ENCODE data around the gene FSTL1.

DNA sequence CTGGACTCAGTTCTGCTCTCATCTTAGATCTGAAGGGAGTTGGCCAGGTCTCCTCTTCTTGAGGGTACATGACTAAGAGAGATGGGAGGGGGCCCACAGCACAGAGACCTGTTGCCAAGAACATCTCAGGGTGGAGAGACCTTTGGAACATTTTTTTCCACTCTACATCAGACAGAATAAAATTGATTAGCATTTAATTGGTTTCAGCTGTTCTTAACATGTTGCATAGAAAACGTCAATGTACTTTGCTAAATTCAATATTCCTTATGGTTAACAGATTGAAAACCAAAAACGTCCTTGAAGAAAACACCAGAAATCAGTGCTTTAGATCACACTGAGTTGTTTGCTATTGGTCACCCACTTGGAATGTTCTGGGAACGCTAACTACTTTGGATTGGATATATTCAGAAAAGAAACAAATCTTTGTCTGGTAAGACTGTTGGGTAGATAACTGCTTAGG lies 36.4 kb upstream of the FSTL1 start:
- TF ChIP-seq, protein P1, sequence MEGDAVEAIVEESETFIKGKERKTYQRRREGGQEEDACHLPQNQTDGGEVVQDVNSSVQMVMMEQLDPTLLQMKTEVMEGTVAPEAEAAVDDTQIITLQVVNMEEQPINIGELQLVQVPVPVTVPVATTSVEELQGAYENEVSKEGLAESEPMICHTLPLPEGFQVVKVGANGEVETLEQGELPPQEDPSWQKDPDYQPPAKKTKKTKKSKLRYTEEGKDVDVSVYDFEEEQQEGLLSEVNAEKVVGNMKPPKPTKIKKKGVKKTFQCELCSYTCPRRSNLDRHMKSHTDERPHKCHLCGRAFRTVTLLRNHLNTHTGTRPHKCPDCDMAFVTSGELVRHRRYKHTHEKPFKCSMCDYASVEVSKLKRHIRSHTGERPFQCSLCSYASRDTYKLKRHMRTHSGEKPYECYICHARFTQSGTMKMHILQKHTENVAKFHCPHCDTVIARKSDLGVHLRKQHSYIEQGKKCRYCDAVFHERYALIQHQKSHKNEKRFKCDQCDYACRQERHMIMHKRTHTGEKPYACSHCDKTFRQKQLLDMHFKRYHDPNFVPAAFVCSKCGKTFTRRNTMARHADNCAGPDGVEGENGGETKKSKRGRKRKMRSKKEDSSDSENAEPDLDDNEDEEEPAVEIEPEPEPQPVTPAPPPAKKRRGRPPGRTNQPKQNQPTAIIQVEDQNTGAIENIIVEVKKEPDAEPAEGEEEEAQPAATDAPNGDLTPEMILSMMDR (IDR thresholded peaks at IDR 0.05) = no peak
- no peak for TF ChIP-seq POLR2A (IDR thresholded peaks at IDR 0.05)

Measured in heart left ventricle (tissue), 13 donors.